Esophagus muscularis mucosa (tissue), 3 donors: ENCODE measurements around the gene GRB2.

ENCODE experiments used
- CTCF ChIP-seq, 3 experiments: fragments of 200-600 bp in 2 of 3; fragments of 450-650 bp in 1 of 3; sonication (generic) in 2 of 3; IDR thresholded peaks; one replicate each; pipeline ENCODE4 v1.5.1; 2017 to 2019; ENCODE audit warnings: antibody characterized with exemption in 3 of 3, mild to moderate bottlenecking in 2 of 3, moderate library complexity in 1 of 3
- POLR2A ChIP-seq: fragments of 450-650 bp; IDR thresholded peaks from one replicate; pipeline ENCODE4 v1.6.1; 2017; ENCODE audit warnings: antibody characterized with exemption, moderate library complexity, mild to moderate bottlenecking, low read depth
- POLR2AphosphoS5 ChIP-seq, 2 donors: sonication (generic); formaldehyde crosslinking; IDR thresholded peaks; one replicate each; pipeline ENCODE4 v1.6.1; 2017; ENCODE audit warnings: antibody characterized with exemption in 2 of 2

GRCh38 chr17:75318211-75318610 is 87.3 kb downstream of the GRB2 start:
- TF ChIP-seq CTCF (IDR thresholded peaks at IDR 0.05) (no peak), POLR2A (no peak), POLR2AphosphoS5 (IDR thresholded peaks at IDR 0.05) (no peak)
